Ascending aorta (tissue), 2 donors: ENCODE results near the gene FGD4. TPM values are rescaled to one million over a fixed set of nuclear protein-coding genes. Genes with fewer than 3 reads are reported as not detected.

Source experiments
- DNase-seq, 2 donors: peaks; one replicate each; pipeline ENCODE4 v3.0.0-alpha.2; 2019; ENCODE audit warnings: low spot score in 2 of 2
- H3K27ac ChIP-seq, 2 donors: fragments of 200-600 bp; sonication (generic); one replicate each; pipeline ENCODE4 v1.5.1; 2016 to 2017; ENCODE audit warnings: mild to moderate bottlenecking in 1 of 2
- H3K27me3 ChIP-seq: fragments of 200-600 bp; sonication (generic); one replicate; pipeline ENCODE4 v1.5.1; 2017
- H3K36me3 ChIP-seq, 2 donors: fragments of 200-600 bp; sonication (generic); one replicate each; pipeline ENCODE4 v1.5.1; 2016
- H3K4me1 ChIP-seq, 2 donors: fragments of 200-600 bp; sonication (generic); one replicate each; pipeline ENCODE4 v1.5.1; 2016 to 2017; ENCODE audit warnings: mild to moderate bottlenecking in 1 of 2
- H3K4me3 ChIP-seq, 2 donors: fragments of 200-600 bp; sonication (generic); one replicate each; pipeline ENCODE4 v1.5.1; 2016 to 2017; ENCODE audit warnings: mild to moderate bottlenecking in 1 of 2
- H3K9me3 ChIP-seq, 2 donors: fragments of 200-600 bp; sonication (generic); one replicate each; pipeline ENCODE4 v1.5.1; 2016
- intact Hi-C: fragments of 100-400 bp; cut with DNase I; formaldehyde crosslinking; loops from one replicate; pipeline ENCODE4 v1.15.1; 2023
- total RNA-seq: library from RNA; depleted of rRNA; stranded (reverse); fragments of >200 nt; gene quantifications from one replicate; pipeline ENCODE4 v1.1.0, GENCODE V29; 2016
- TF ChIP-seq, protein P1 (sequence below), 3 experiments: fragments of 200-600 bp in 2 of 3; fragments of 450-650 bp in 1 of 3; sonication (generic) in 2 of 3; IDR thresholded peaks; one replicate each; pipeline ENCODE4 v1.5.1; 2016 to 2019; ENCODE audit warnings: antibody characterized with exemption in 3 of 3, mild to moderate bottlenecking in 1 of 3, moderate library complexity in 1 of 3

Gene FGD4
- total RNA-seq, 1 donor from 2014 or later = 47.5 TPM

DNA sequence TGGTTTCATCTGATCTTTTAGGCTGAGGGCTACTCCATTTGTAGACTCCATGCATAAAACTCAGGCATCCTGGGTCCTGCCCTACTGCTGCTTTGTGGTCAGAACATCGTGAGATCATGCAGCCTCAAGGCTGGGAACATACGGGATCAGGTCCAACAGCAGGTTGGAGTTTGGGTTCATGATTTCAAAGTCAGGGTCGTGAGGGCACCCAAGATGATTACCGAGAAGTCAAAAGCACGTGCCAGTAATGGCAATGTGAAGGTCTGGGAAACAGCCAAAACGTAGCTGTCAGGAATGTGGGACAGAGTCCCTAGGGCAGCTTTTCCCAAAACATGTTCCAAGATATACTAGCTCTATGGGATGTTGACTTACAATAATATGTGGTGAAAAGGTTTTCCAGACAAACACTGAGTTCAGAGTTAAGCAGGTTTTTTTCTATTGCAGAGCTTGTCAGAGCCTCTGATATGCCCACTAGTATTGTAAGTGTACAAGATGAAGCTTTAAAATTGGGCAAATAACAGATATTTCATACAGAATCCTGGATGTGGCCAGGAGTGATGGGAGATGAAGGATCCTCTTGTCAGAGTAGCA lies 149.4 kb downstream of the FGD4 start:
- Histone ChIP-seq H3K4me1 (peaks cover 5 to 22% of the 10 kb centered on the region in 2 donors), H3K36me3 (no peaks in the 10 kb centered on the region), H3K27me3 (no peaks in the 10 kb centered on the region), H3K9me3 (no peaks in the 10 kb centered on the region), H3K27ac (peak overlapping the region; percentile 79 to 82), H3K4me3 (peak overlapping the region in 1 of 2 donors; percentile 42)
- intact Hi-C loops = no loop called here
- DNase-seq = peak in 1 of 2 donors; percentile 71
- TF ChIP-seq, protein P1, sequence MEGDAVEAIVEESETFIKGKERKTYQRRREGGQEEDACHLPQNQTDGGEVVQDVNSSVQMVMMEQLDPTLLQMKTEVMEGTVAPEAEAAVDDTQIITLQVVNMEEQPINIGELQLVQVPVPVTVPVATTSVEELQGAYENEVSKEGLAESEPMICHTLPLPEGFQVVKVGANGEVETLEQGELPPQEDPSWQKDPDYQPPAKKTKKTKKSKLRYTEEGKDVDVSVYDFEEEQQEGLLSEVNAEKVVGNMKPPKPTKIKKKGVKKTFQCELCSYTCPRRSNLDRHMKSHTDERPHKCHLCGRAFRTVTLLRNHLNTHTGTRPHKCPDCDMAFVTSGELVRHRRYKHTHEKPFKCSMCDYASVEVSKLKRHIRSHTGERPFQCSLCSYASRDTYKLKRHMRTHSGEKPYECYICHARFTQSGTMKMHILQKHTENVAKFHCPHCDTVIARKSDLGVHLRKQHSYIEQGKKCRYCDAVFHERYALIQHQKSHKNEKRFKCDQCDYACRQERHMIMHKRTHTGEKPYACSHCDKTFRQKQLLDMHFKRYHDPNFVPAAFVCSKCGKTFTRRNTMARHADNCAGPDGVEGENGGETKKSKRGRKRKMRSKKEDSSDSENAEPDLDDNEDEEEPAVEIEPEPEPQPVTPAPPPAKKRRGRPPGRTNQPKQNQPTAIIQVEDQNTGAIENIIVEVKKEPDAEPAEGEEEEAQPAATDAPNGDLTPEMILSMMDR (IDR thresholded peaks at IDR 0.05) = no peak

DNA sequence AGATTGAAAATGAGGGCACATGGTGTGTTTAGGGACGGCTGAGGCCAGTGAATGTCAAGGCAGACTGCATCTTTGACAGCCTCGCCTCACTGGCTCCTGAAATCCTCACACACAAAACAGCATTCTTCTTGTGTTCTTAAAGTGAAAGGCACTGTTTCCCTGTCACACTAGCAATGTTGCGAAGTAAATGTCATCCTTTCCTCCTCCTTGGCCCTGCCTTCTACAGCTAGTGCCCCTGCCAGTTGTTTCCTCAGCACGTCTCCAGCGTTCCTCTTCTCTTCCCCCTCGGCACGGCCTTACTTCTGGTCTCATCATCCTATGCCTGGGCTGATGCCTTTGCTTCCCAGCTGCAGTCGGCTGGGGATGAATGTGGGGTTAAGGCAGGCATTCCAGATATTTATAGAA lies 150.3 kb downstream of the FGD4 start:
- no peak for DNase-seq
- intact Hi-C loops = no loop called here
- no peaks in the 10 kb centered on the region for H3K9me3 ChIP-seq
- TF ChIP-seq, protein P1 (IDR thresholded peaks at IDR 0.05) = no peak
- no peaks in the 10 kb centered on the region for H3K27me3 ChIP-seq
- peak overlapping the region; percentile 79 to 82 for H3K27ac ChIP-seq
- peaks cover 5 to 22% of the 10 kb centered on the region in 2 donors for H3K4me1 ChIP-seq
- H3K4me3 ChIP-seq = peak overlapping the region; percentile 6 to 42
- H3K36me3 ChIP-seq = no peaks in the 10 kb centered on the region

DNA sequence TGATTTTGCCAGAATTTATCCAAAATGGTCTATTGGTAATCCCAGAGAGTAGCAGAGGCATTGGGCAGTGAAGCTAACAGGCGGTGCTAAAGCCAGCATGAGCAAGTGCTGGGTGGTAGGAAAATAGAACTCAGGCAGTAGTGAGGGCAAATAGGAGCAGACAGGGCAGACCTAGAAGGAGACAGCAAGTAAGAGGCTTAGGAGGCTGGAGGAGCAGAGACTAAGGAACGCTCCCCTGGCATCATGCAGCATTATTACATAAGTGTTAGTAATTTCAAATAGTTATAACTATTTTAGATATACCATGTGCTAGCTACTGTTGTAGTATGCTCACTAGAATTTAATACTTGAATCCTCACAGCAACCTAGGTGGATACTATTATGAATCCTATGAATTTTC lies 151.7 kb downstream of the FGD4 start:
- TF ChIP-seq, protein P1 (IDR thresholded peaks at IDR 0.05) = no peak
- Histone ChIP-seq H3K4me1 (peaks cover 5 to 25% of the 10 kb centered on the region in 2 donors), H3K27me3 (no peaks in the 10 kb centered on the region), H3K27ac (no peak overlapping the region), H3K9me3 (no peaks in the 10 kb centered on the region), H3K4me3 (no peak overlapping the region), H3K36me3 (no peaks in the 10 kb centered on the region)
- intact Hi-C loops = no loop called here
- DNase-seq = no peak

DNA sequence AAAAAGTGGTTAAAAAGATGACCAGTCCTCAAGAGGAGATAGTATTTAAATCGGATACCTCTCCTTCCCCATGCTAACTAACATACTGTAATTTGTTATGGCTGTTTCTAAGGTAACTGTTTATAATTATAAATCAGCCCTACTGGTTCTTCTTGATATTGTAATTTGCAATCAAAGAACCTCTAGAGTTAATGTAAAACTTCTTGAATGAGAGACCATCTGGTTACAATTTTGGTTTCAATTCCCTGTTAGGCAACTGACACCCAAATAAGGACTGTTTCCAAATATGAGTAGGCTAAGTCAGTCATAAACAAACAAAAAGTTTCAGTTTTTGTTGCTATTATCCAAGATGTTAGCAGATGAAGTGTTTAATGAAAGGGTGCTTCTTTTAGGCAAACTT lies 159.5 kb downstream of the FGD4 start:
- TF ChIP-seq, protein P1 (IDR thresholded peaks at IDR 0.05) = no peak
- peaks cover 0 to 8% of the 10 kb centered on the region in 2 donors for H3K4me1 ChIP-seq
- H3K4me3 ChIP-seq = peak overlapping the region in 1 of 2 donors; percentile 6
- H3K27ac ChIP-seq = peak overlapping the region in 1 of 2 donors; percentile 42
- no peaks in the 10 kb centered on the region for H3K9me3 ChIP-seq
- no peaks in the 10 kb centered on the region for H3K27me3 ChIP-seq
- DNase-seq = no peak
- H3K36me3 ChIP-seq = peaks cover 0 to 8% of the 10 kb centered on the region in 2 donors
- intact Hi-C loops = no loop called here

DNA sequence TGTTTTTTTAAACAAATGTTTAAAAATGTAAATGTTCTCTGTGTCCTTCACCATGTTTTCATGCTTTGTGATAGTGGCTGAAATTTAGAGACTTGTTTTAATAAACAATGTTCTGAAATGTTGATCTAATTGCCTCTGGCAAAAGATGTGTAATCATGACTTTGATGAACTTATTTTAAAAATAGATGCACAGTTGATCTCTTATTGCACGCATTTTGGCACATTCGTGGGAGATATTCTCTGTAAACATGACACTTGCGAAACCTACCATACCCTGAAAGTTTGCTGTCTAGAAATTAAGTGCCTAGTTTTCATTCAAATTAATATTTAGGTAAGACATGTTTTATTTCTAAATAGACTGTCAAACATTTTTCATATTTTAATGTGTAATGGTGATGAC lies 160.1 kb downstream of the FGD4 start:
- peaks cover 0 to 8% of the 10 kb centered on the region in 2 donors for H3K4me1 ChIP-seq
- DNase-seq = no peak
- H3K27ac ChIP-seq = no peak overlapping the region

More for the DNA sequence above, 160.1 kb downstream of the FGD4 start:
- H3K36me3 ChIP-seq = peaks cover 2 to 8% of the 10 kb centered on the region in 2 donors
- TF ChIP-seq, protein P1 (IDR thresholded peaks at IDR 0.05) = no peak
- H3K27me3 ChIP-seq = no peaks in the 10 kb centered on the region
- H3K4me3 ChIP-seq = peak overlapping the region in 1 of 2 donors; percentile 6
- intact Hi-C loops = no loop called here
- H3K9me3 ChIP-seq = no peaks in the 10 kb centered on the region
